Endothelial cell of umbilical vein (primary cell): ENCODE data around the gene ESPN. TPM values are rescaled to one million over a fixed set of nuclear protein-coding genes. Genes with fewer than 3 reads are reported as not detected.

ENCODE experiments used
- BruUV-seq: library from RNA; stranded (reverse); fragments of 400-500 nt; replicated peaks from 2 replicates; lab custom pipeline; 2021; lab: Mats Ljungman, UMichigan
- CTCF ChIA-PET: fragments of 300-600, 350-600 bp; sonication (Branson Sonifier 250); formaldehyde crosslinking; loops from one replicate; lab custom pipeline; 2021; ENCODE audit warnings: antibody characterized with exemption, inconsistent platforms; lab: Charles Lee
- POLR2A ChIA-PET: fragments of 300-600, 350-600 bp; sonication (Branson Sonifier 250); formaldehyde crosslinking; loops from one replicate; lab custom pipeline; 2021; ENCODE audit warnings: antibody characterized with exemption, inconsistent platforms; lab: Charles Lee
- DNase-seq: peaks from one replicate; pipeline ENCODE4 v3.0.0-alpha.2; 2011; ENCODE audit warnings: low read depth, low spot score
- FAIRE-seq: peaks from 2 replicates; lab custom pipeline; 2011; peaks lifted over from hg19 to GRCh38; lab: Jason Lieb, UNC
- H2AFZ ChIP-seq: 2 replicates; pipeline ENCODE4 v1.6.0; 2012; ENCODE audit warnings: low read depth, low read length, control low read depth, inconsistent platforms
- H3K27ac ChIP-seq: 2 replicates; pipeline ENCODE4 v1.5.1; 2011; ENCODE audit warnings: low read depth, mild to moderate bottlenecking, control low read depth, low read length, moderate library complexity; ENCODE audit not compliant: insufficient read depth
- H3K27me3 ChIP-seq, 2 experiments: 2 replicates each; pipeline versions ENCODE4 v1.6.0 to v1.6.1; 2011; ENCODE audit warnings: low read length in 2 of 2, mixed read lengths in 1 of 2; ENCODE audit not compliant: control insufficient read depth in 2 of 2, insufficient read depth in 2 of 2
- H3K36me3 ChIP-seq, 2 experiments: 2 replicates in 1 of 2; 3 replicates in 1 of 2; pipeline ENCODE4 v1.5.1; 2011; ENCODE audit warnings: low read length in 2 of 2, mild to moderate bottlenecking in 1 of 2, moderate library complexity in 1 of 2; ENCODE audit not compliant: control insufficient read depth in 2 of 2, insufficient read depth in 2 of 2; ENCODE audit errors: extremely low read depth in 1 of 2
- H3K4me1 ChIP-seq: 3 replicates; pipeline ENCODE4 v1.5.1; 2011; ENCODE audit warnings: mild to moderate bottlenecking, low read length; ENCODE audit not compliant: control insufficient read depth, insufficient read depth; ENCODE audit errors: extremely low read depth
- H3K4me2 ChIP-seq: 2 replicates; pipeline ENCODE4 v1.6.1; 2011; ENCODE audit warnings: low read length, control low read depth, mixed read lengths; ENCODE audit not compliant: insufficient read depth
- H3K4me3 ChIP-seq, 3 experiments: fragments of 200-600 bp in 1 of 3; sonication (generic), shearing (Covaris generic) in 1 of 3; replicated peaks in 1 of 3; 2 replicates each; pipeline ENCODE4 v1.5.1; 2011 to 2016; ENCODE audit warnings: control low read depth in 3 of 3, low read length in 3 of 3, mild to moderate bottlenecking in 2 of 3, inconsistent platforms in 1 of 3, low read depth in 1 of 3, moderate library complexity in 1 of 3; ENCODE audit not compliant: insufficient read depth in 1 of 3
- H3K79me2 ChIP-seq: 2 replicates; pipeline ENCODE4 v1.6.0; 2012; ENCODE audit warnings: low read length, inconsistent platforms; ENCODE audit not compliant: control insufficient read depth, insufficient read depth
- H3K9ac ChIP-seq: replicated peaks from 2 replicates; pipeline ENCODE3; 2011; ENCODE audit warnings: low read length, control low read depth; ENCODE audit not compliant: insufficient read depth; ENCODE audit errors: extremely low read depth
- H3K9me1 ChIP-seq: replicated peaks from 3 replicates; pipeline ENCODE4 v1.6.0; 2011; ENCODE audit warnings: mild to moderate bottlenecking, low read length; ENCODE audit not compliant: control insufficient read depth, insufficient read depth; ENCODE audit errors: extremely low read depth
- H3K9me3 ChIP-seq: replicated peaks from 2 replicates; pipeline ENCODE4 v1.5.1; 2012; ENCODE audit warnings: low read length, inconsistent platforms; ENCODE audit not compliant: control insufficient read depth, insufficient read depth
- H4K20me1 ChIP-seq: replicated peaks from 2 replicates; pipeline ENCODE3; 2011; ENCODE audit warnings: mild to moderate bottlenecking, low read length; ENCODE audit not compliant: control insufficient read depth, insufficient read depth; ENCODE audit errors: extremely low read depth
- EZH2 ChIP-seq: IDR thresholded peaks from 2 replicates; pipeline ENCODE4 v1.6.1; 2012; ENCODE audit warnings: borderline replicate concordance, low read depth, mild to moderate bottlenecking, moderate library complexity, low read length, inconsistent platforms; ENCODE audit not compliant: severe bottlenecking
- FOS ChIP-seq: IDR thresholded peaks from 2 replicates; pipeline ENCODE4 v1.6.1; 2011; ENCODE audit warnings: mild to moderate bottlenecking, low read length, moderate library complexity, borderline replicate concordance; ENCODE audit not compliant: insufficient read depth
- GATA2 ChIP-seq: IDR thresholded peaks from 2 replicates; pipeline ENCODE4 v1.7.0; 2011; ENCODE audit warnings: low read depth, mild to moderate bottlenecking, moderate library complexity, mixed read lengths, low read length; ENCODE audit not compliant: insufficient read length, insufficient read depth
- JUN ChIP-seq: IDR thresholded peaks from 2 replicates; pipeline ENCODE4 v1.6.1; 2011; ENCODE audit warnings: borderline replicate concordance, low read depth; ENCODE audit not compliant: insufficient read length, insufficient read depth
- MYC ChIP-seq: IDR thresholded peaks from one replicate; pipeline ENCODE4 v1.6.1; 2011; ENCODE audit warnings: mild to moderate bottlenecking, low read depth, low read length
- POLR2A ChIP-seq: IDR thresholded peaks from 2 replicates; pipeline ENCODE4 v1.6.1; 2012; ENCODE audit warnings: low read depth, mild to moderate bottlenecking, control low read depth, low read length
- POLR2AphosphoS5 ChIP-seq: IDR thresholded peaks from 2 replicates; pipeline ENCODE4 v1.6.1; 2012; ENCODE audit warnings: low read depth, mild to moderate bottlenecking, control low read depth, low read length, moderate library complexity; ENCODE audit not compliant: insufficient read depth
- dilution Hi-C: fragments of 300-500 bp; cut with MboI; formaldehyde crosslinking; loops from one replicate; pipeline ENCODE4 v1.15.0; 2019; ENCODE audit warnings: low sequenced_read_pairs; ENCODE audit not compliant: extremely low pct_ligation_motif_present
- intact Hi-C: fragments of 100-400 bp; cut with micrococcal nuclease; formaldehyde crosslinking; loops from one replicate; pipeline ENCODE4 v1.10.0; 2022
- polyA plus RNA-seq, 4 experiments: library from polyadenylated mRNA; depleted of rRNA in 3 of 4; stranded (reverse) in 3 of 4; unstranded in 1 of 4; fragments of >200 nt; gene quantifications; 2 replicates each; pipeline versions ENCODE4 v1.2.1 to v1.2.3, GENCODE V29; 2011 to 2012; ENCODE audit warnings: missing spikeins in 1 of 4
- total RNA-seq: library from RNA; stranded (reverse); gene quantifications from 2 replicates; pipeline ENCODE4 v1.2.3, GENCODE V29; 2021
- TF ChIP-seq, protein P1 (sequence below): IDR thresholded peaks from 2 replicates; pipeline ENCODE4 v1.6.1; 2011; ENCODE audit not compliant: insufficient read depth, insufficient read length
- TF ChIP-seq, protein P2 (sequence below), 2 donors: IDR thresholded peaks; 1 replicate in 1 of 2; 2 replicates in 1 of 2; pipeline ENCODE4 v1.5.1; 2011; ENCODE audit warnings: low read length in 2 of 2, mild to moderate bottlenecking in 2 of 2, moderate library complexity in 2 of 2, control low read depth in 1 of 2, inconsistent platforms in 1 of 2, low read depth in 1 of 2; ENCODE audit not compliant: insufficient read depth in 1 of 2; ENCODE audit errors: extremely low read depth in 1 of 2

ESPN gene
- total and polyA plus RNA-seq, 2 donors (not counting 3 experiments of a cell fraction or from before 2014, with no cell fraction given): 0.54 to 0.71 TPM

DNA sequence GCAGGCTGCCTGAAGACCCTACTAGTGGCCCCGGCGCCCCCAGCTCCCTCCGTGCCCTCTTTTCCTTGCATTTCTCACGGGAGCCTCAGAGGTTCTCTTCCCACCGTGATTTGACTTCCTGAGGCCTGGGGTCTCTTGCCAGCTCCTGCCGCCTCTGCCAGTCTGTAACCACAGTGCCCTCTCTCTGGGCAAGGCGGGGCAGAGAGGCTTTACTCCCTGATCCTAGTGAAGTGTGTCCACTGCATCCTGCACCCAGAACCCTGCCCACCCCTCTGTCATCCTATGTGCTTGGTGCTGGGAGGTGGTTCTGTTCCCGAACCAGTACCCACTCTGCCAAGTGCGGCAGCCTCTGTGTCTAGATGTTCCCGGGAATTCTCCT, 2.4 kb downstream of the ESPN start:
- intact Hi-C loops (no loop called here), dilution Hi-C loops (no loop called here)
- H3K4me2 ChIP-seq: no peak overlapping the region
- CTCF ChIA-PET: interaction anchor here (1.4 to 11.1 kb wide), 2 partner anchors 10 to 13 kb away, joined by 10 to 202 read pairs; no protein-coding TSS in a partner anchor
- H2AFZ ChIP-seq: no peak overlapping the region
- TF ChIP-seq POLR2A: no peak
- TF ChIP-seq EZH2: no peak
- TF ChIP-seq, protein P1, sequence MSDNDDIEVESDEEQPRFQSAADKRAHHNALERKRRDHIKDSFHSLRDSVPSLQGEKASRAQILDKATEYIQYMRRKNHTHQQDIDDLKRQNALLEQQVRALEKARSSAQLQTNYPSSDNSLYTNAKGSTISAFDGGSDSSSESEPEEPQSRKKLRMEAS: no peak
- FAIRE-seq (no peak), DNase-seq (no peak)
- no peak overlapping the region for H3K27ac ChIP-seq
- no peak overlapping the region for H3K9ac ChIP-seq
- no TSS peak for BruUV-seq
- H3K4me1 ChIP-seq: peaks cover 19% of the 10 kb centered on the region
- no peaks in the 10 kb centered on the region for H3K79me2 ChIP-seq
- H3K4me3 ChIP-seq: no peak overlapping the region
- H3K9me3 ChIP-seq: no peaks in the 10 kb centered on the region
- POLR2A ChIA-PET: no interaction called here
- H3K27me3 ChIP-seq: peaks cover 0 to 3% of the 10 kb centered on the region in 2 experiments
- no peaks in the 10 kb centered on the region for H4K20me1 ChIP-seq
- no peaks in the 10 kb centered on the region for H3K36me3 ChIP-seq
- H3K9me1 ChIP-seq: no peaks in the 10 kb centered on the region

DNA sequence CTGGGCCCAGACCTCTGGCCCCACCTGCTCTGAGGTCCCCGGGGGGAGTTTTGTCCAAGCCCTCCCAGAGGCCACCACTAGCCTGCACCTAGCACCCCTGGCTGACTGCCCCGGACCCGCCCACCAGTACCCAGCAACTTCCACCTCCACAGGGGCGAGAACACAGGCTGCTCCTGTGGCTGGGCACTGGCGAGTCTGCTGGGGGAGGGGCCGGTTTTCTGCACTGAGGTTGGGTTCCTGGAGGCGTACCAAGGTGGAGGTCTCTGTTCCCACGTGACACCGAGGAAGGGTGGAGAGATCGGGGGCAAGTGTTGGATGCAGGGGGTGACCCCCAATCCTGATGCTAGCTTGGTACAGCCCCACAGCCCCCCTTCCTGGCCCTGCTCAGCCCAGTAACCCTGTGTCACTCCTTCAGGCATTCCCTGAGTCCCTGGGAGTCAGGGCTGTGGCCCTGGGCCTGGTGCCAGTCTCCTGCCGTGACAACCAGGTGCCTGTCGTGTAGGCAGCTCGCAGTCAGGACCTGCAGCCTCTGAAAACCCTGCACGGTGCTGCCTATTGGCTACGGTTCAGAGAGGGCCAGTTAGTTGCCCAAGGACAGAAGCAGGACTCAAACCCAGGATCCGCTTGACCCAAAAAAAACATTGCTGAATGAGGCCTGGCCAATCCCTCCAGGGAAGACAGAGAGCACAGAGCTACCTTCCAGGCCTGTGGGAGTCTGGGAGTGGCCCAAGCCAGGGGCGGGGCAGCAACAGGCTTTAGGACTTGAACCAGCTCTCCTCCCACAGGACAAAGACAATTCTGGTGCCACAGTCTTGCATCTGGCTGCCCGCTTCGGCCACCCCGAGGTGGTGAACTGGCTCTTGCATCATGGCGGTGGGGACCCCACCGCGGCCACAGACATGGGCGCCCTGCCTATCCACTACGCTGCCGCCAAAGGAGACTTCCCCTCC, 3.1 kb downstream of the ESPN start:
- DNase-seq: no peak

More for the DNA sequence above, 3.1 kb downstream of the ESPN start:
- Histone ChIP-seq H2AFZ (no peak overlapping the region), H3K4me2 (no peak overlapping the region), H3K27me3 (peaks cover 0 to 3% of the 10 kb centered on the region in 2 experiments), H3K4me1 (peaks cover 17% of the 10 kb centered on the region), H3K9me1 (no peaks in the 10 kb centered on the region), H3K79me2 (no peaks in the 10 kb centered on the region), H3K27ac (no peak overlapping the region), H3K36me3 (no peaks in the 10 kb centered on the region), H3K9ac (no peak overlapping the region), H3K9me3 (no peaks in the 10 kb centered on the region), H3K4me3 (no peak overlapping the region), H4K20me1 (no peaks in the 10 kb centered on the region)
- FAIRE-seq: no peak
- intact Hi-C loops: no loop called here
- dilution Hi-C loops: no loop called here
- ChIA-PET CTCF (interaction anchor here (11.1 kb wide), 1 partner anchor 9 kb away, joined by 202 read pairs; no protein-coding TSS in a partner anchor), POLR2A (interaction anchor here (0.6 kb wide), 1 partner anchor 63 kb away, joined by 5 read pairs; the partner anchor contains the start of gene PLEKHG5)
- TF ChIP-seq, protein P1: no peak
- no peak for TF ChIP-seq FOS
- TF ChIP-seq JUN: no peak
- no peak for TF ChIP-seq GATA2
- TF ChIP-seq POLR2A: no peak
- no peak for TF ChIP-seq EZH2
- no peak for TF ChIP-seq POLR2AphosphoS5
- TF ChIP-seq, protein P2, sequence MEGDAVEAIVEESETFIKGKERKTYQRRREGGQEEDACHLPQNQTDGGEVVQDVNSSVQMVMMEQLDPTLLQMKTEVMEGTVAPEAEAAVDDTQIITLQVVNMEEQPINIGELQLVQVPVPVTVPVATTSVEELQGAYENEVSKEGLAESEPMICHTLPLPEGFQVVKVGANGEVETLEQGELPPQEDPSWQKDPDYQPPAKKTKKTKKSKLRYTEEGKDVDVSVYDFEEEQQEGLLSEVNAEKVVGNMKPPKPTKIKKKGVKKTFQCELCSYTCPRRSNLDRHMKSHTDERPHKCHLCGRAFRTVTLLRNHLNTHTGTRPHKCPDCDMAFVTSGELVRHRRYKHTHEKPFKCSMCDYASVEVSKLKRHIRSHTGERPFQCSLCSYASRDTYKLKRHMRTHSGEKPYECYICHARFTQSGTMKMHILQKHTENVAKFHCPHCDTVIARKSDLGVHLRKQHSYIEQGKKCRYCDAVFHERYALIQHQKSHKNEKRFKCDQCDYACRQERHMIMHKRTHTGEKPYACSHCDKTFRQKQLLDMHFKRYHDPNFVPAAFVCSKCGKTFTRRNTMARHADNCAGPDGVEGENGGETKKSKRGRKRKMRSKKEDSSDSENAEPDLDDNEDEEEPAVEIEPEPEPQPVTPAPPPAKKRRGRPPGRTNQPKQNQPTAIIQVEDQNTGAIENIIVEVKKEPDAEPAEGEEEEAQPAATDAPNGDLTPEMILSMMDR (IDR thresholded peaks at IDR 0.05; ENCODE audit: extremely low read depth in 1 of 2, insufficient read depth in 1 of 2, low read depth in 1 of 2, low read length in 2 of 2): no peak
- no peak for TF ChIP-seq MYC
- BruUV-seq: no TSS peak
